SK-N-SH treated with all-trans-retinoic acid at 6 μM for 48 hours (cell line): ENCODE results near the gene ABCC9.

Source experiments
- ATAC-seq: fragments of 200-7000 bp; cut with Tn5 transposase; 3 replicates; pipeline ENCODE4 v1.9.1; 2020; ENCODE audit warnings: mild to moderate bottlenecking, moderate library complexity
- BACH2 ChIP-seq: fragments of 250-450 bp; sonication (Bioruptor Pico); IDR thresholded peaks from 2 replicates; pipeline ENCODE4 v1.9.0; 2021; ENCODE audit warnings: mild to moderate bottlenecking, borderline replicate concordance
- CREB5 ChIP-seq: fragments of 250-450 bp; sonication (Bioruptor Pico); IDR thresholded peaks from 2 replicates; pipeline ENCODE4 v1.5.1; 2020; ENCODE audit warnings: low read depth, mild to moderate bottlenecking, moderate library complexity
- CSDC2 ChIP-seq: fragments of 250-450 bp; sonication (Bioruptor Pico); IDR thresholded peaks from 2 replicates; pipeline ENCODE4 v1.5.0; 2020; ENCODE audit warnings: mild to moderate bottlenecking, moderate library complexity
- CSRNP3 ChIP-seq: fragments of 250-450 bp; sonication (Bioruptor Pico); IDR thresholded peaks from 2 replicates; pipeline ENCODE4 v1.5.1; 2021; ENCODE audit warnings: mild to moderate bottlenecking, moderate library complexity
- ESRRG ChIP-seq: fragments of 250-450 bp; sonication (Bioruptor Pico); IDR thresholded peaks from 2 replicates; pipeline ENCODE4 v1.6.1; 2021; ENCODE audit warnings: mild to moderate bottlenecking
- GLIS3 ChIP-seq: fragments of 250-450 bp; sonication (Bioruptor Pico); IDR thresholded peaks from 2 replicates; pipeline ENCODE4 v1.5.0; 2020; ENCODE audit warnings: mild to moderate bottlenecking, moderate library complexity
- ISL1 ChIP-seq: fragments of 250-450 bp; sonication (Bioruptor Pico); IDR thresholded peaks from 2 replicates; pipeline ENCODE4 v2.1.2; 2022; ENCODE audit warnings: mild to moderate bottlenecking, moderate library complexity
- OSR1 ChIP-seq: fragments of 250-450 bp; sonication (Bioruptor Pico); IDR thresholded peaks from 2 replicates; pipeline ENCODE4 v1.8.0; 2022; ENCODE audit warnings: moderate library complexity, mild to moderate bottlenecking, inconsistent platforms
- POU6F1 ChIP-seq: fragments of 250-450 bp; sonication (Bioruptor Pico); IDR thresholded peaks from 2 replicates; pipeline ENCODE4 v1.8.0; 2021; ENCODE audit warnings: low read depth, mild to moderate bottlenecking, moderate library complexity, borderline replicate concordance
- PPARA ChIP-seq: fragments of 250-450 bp; sonication (Bioruptor Pico); IDR thresholded peaks from 2 replicates; pipeline ENCODE4 v1.5.0; 2020; ENCODE audit warnings: mild to moderate bottlenecking, borderline replicate concordance
- RARB ChIP-seq: fragments of 250-450 bp; sonication (Bioruptor Pico); IDR thresholded peaks from 2 replicates; pipeline ENCODE4 v1.8.0; 2021; ENCODE audit warnings: mild to moderate bottlenecking, moderate library complexity
- SNAI2 ChIP-seq: fragments of 250-450 bp; sonication (Bioruptor Pico); IDR thresholded peaks from 2 replicates; pipeline ENCODE4 v1.5.0; 2020; ENCODE audit warnings: mild to moderate bottlenecking, moderate library complexity
- TOX ChIP-seq: fragments of 250-450 bp; sonication (Bioruptor Pico); IDR thresholded peaks from 2 replicates; pipeline ENCODE4 v1.8.0; 2021; ENCODE audit warnings: mild to moderate bottlenecking, moderate library complexity, borderline replicate concordance
- TSHZ2 ChIP-seq: fragments of 250-450 bp; sonication (Bioruptor Pico); IDR thresholded peaks from 2 replicates; pipeline ENCODE4 v1.5.0; 2020; ENCODE audit warnings: mild to moderate bottlenecking, moderate library complexity
- ZC3H10 ChIP-seq: fragments of 250-450 bp; sonication (Bioruptor Pico); IDR thresholded peaks from 2 replicates; pipeline ENCODE4 v1.5.1; 2021; ENCODE audit warnings: mild to moderate bottlenecking, moderate library complexity
- ZFP3 ChIP-seq: fragments of 250-450 bp; sonication (Bioruptor Pico); IDR thresholded peaks from 2 replicates; pipeline ENCODE4 v1.5.0; 2020; ENCODE audit warnings: mild to moderate bottlenecking, moderate library complexity
- ZFP30 ChIP-seq: fragments of 450-650 bp; formaldehyde crosslinking; IDR thresholded peaks from 2 replicates; pipeline ENCODE4 v1.5.0; 2022; ENCODE audit warnings: mild to moderate bottlenecking, moderate library complexity
- ZNF565 ChIP-seq: fragments of 450-650 bp; formaldehyde crosslinking; conservative IDR thresholded peaks from 2 replicates; pipeline ENCODE4 v1.5.0; 2020; ENCODE audit warnings: low read depth, mild to moderate bottlenecking, moderate library complexity
- ZNF8 ChIP-seq: fragments of 450-650 bp; formaldehyde crosslinking; IDR thresholded peaks from 2 replicates; pipeline ENCODE4 v1.5.0; 2020; ENCODE audit warnings: mild to moderate bottlenecking, moderate library complexity

Gene ABCC9

GRCh38 chr12:21879312-21879711 lies 61.9 kb downstream of the ABCC9 start:
- no peak for TF ChIP-seq CSDC2
- no peak for TF ChIP-seq CSRNP3
- TF ChIP-seq TSHZ2 (CRISPR knock-in tag), result no peak
- no peak for TF ChIP-seq ZNF8
- TF ChIP-seq ZFP30 (CRISPR knock-in tag), result no peak
- TF ChIP-seq OSR1 (CRISPR knock-in tag), result no peak
- TF ChIP-seq ZFP3 (CRISPR knock-in tag), result no peak
- TF ChIP-seq ZC3H10, result no peak
- no peak for TF ChIP-seq BACH2 (CRISPR knock-in tag)
- no peak for TF ChIP-seq CREB5 (CRISPR knock-in tag)
- TF ChIP-seq RARB (CRISPR knock-in tag), result no peak
- no peak for ATAC-seq

GRCh38 chr12:21877293-21877982 lies 63.8 kb downstream of the ABCC9 start:
- no peak for TF ChIP-seq ISL1 (CRISPR knock-in tag)
- no peak for TF ChIP-seq ZNF565 (CRISPR knock-in tag)
- no peak for TF ChIP-seq BACH2 (CRISPR knock-in tag)
- no peak for TF ChIP-seq ESRRG (CRISPR knock-in tag)
- TF ChIP-seq GLIS3, result no peak
- no peak for TF ChIP-seq PPARA (CRISPR knock-in tag)
- no peak for TF ChIP-seq CSRNP3
- TF ChIP-seq CSDC2, result no peak
- TF ChIP-seq RARB (CRISPR knock-in tag), result no peak
- no peak for TF ChIP-seq TSHZ2 (CRISPR knock-in tag)
- TF ChIP-seq CREB5 (CRISPR knock-in tag), result no peak
- no peak for TF ChIP-seq POU6F1 (CRISPR knock-in tag)
- TF ChIP-seq TOX, result no peak
- no peak for TF ChIP-seq SNAI2
- no peak for ATAC-seq
